ENCODE data around the gene GLCE.

- TF ChIP-seq POLR2A (IDR thresholded peaks at IDR 0.05) = no peak
- no peak for TF ChIP-seq CTCF (IDR thresholded peaks at IDR 0.05 in 4 of 5, conservative IDR thresholded peaks at IDR 0.05 in 1 of 5)
These were observed 45.4 kb upstream of the GLCE start for GRCh38 chr15:69115031-69115430.
